GM12878 (cell line): Measurements from ENCODE around the gene PPP1R37. TPM values are rescaled to one million over a fixed set of nuclear protein-coding genes. Genes with fewer than 3 reads are reported as not detected.

Source experiments
- ATAC-seq: fragments of 200-7000 bp; cut with Tn5 transposase; 3 replicates; pipeline ENCODE4 v1.9.1; 2020; ENCODE audit warnings: mild to moderate bottlenecking, moderate library complexity
- BruUV-seq: library from RNA; stranded (reverse); fragments of 400-500 nt; replicated peaks from 2 replicates; lab custom pipeline; 2021; lab: Mats Ljungman, UMichigan
- CTCF ChIA-PET: fragments of 300-600 bp; sonication (Branson Sonifier 250); formaldehyde crosslinking; extraction: SDS; loops from one replicate; lab custom pipeline; 2021; ENCODE audit warnings: inconsistent platforms; lab: Yijun Ruan, JAX
- POLR2A ChIA-PET: fragments of 350-600 bp; formaldehyde crosslinking; extraction: SDS; loops from one replicate; lab custom pipeline; 2021; ENCODE audit warnings: inconsistent platforms; lab: Charles Lee
- RAD21 ChIA-PET: fragments of 300-600 bp; sonication (Branson Sonifier 250); formaldehyde crosslinking; loops from one replicate; lab custom pipeline; 2023; ENCODE audit warnings: antibody characterized with exemption; ENCODE audit not compliant: unreplicated experiment; lab: Charles Lee
- SMC1A ChIA-PET: fragments of 300-600 bp; sonication (Branson Sonifier 250); formaldehyde crosslinking; loops from one replicate; lab custom pipeline; 2023; ENCODE audit not compliant: unreplicated experiment, uncharacterized antibody; lab: Charles Lee
- DNase-seq: peaks from one replicate; pipeline ENCODE4 v3.0.0-alpha.2; 2011; ENCODE audit warnings: low read depth, low spot score
- FAIRE-seq: peaks from 3 replicates; lab custom pipeline; 2011; peaks lifted over from hg19 to GRCh38; lab: Jason Lieb, UNC
- H2AFZ ChIP-seq: 2 replicates; pipeline ENCODE4 v1.6.0; 2011; ENCODE audit warnings: low read depth, low read length, control low read depth; ENCODE audit not compliant: control insufficient read depth
- H3K27ac ChIP-seq: 2 replicates; pipeline ENCODE4 v1.5.1; 2011; ENCODE audit warnings: control low read depth; ENCODE audit not compliant: control insufficient read depth, insufficient read depth
- H3K27me3 ChIP-seq, 2 experiments: replicated peaks in 1 of 2; 2 replicates each; pipeline versions ENCODE4 v1.6.0 to v1.6.1; 2011; ENCODE audit warnings: low read length in 1 of 2; ENCODE audit not compliant: control insufficient read depth in 2 of 2, insufficient read depth in 2 of 2
- H3K36me3 ChIP-seq, 2 experiments: 2 replicates each; pipeline ENCODE4 v1.5.1; 2011; ENCODE audit warnings: low read length in 1 of 2; ENCODE audit not compliant: control insufficient read depth in 2 of 2, insufficient read depth in 2 of 2
- H3K4me1 ChIP-seq: 2 replicates; pipeline ENCODE4 v1.6.1; 2011; ENCODE audit warnings: mild to moderate bottlenecking, low read length, moderate library complexity, mixed read lengths; ENCODE audit not compliant: control insufficient read depth, insufficient read depth
- H3K4me2 ChIP-seq: 2 replicates; pipeline ENCODE4 v1.6.0; 2011; ENCODE audit warnings: control low read depth; ENCODE audit not compliant: control insufficient read depth, insufficient read depth
- H3K4me3 ChIP-seq: fragments of 200-600 bp; sonication (generic); 2 replicates; pipeline ENCODE4 v1.5.1; 2016
- H3K79me2 ChIP-seq: 2 replicates; pipeline ENCODE4 v1.6.0; 2011; ENCODE audit warnings: low read length; ENCODE audit not compliant: control insufficient read depth, insufficient read depth
- H3K9ac ChIP-seq: 2 replicates; pipeline ENCODE4 v1.8.0; 2011; ENCODE audit warnings: low read length, control low read depth, mixed read lengths; ENCODE audit not compliant: control insufficient read depth, insufficient read depth
- H3K9me3 ChIP-seq: replicated peaks from 3 replicates; pipeline ENCODE4 v1.5.1; 2011; ENCODE audit warnings: mild to moderate bottlenecking, low read length; ENCODE audit not compliant: control insufficient read depth, insufficient read depth
- H4K20me1 ChIP-seq: 2 replicates; pipeline ENCODE4 v1.6.0; 2011; ENCODE audit not compliant: control insufficient read depth, insufficient read depth
- BMI1 ChIP-seq: fragments of 450-650 bp; IDR thresholded peaks from 2 replicates; pipeline ENCODE4 v1.6.1; 2016; ENCODE audit warnings: mild to moderate bottlenecking, moderate library complexity, borderline replicate concordance
- CTCF ChIP-seq, 3 experiments: IDR thresholded peaks in 2 of 3; conservative IDR thresholded peaks in 1 of 3; 2 replicates each; pipeline ENCODE4 v1.5.1; 2011; ENCODE audit warnings: low read depth in 3 of 3, low read length in 3 of 3, mild to moderate bottlenecking in 3 of 3, control low read depth in 2 of 3, moderate library complexity in 2 of 3, inconsistent platforms in 1 of 3, mixed read lengths in 1 of 3; ENCODE audit not compliant: control insufficient read depth in 2 of 3, insufficient read depth in 1 of 3; ENCODE audit errors: extremely low read depth in 1 of 3
- HDAC2 ChIP-seq: fragments of 200-600 bp; sonication (generic); IDR thresholded peaks from 2 replicates; pipeline ENCODE4 v1.6.1; 2017
- PBX3 ChIP-seq: IDR thresholded peaks from 2 replicates; pipeline ENCODE4 v1.6.1; 2011; ENCODE audit warnings: mild to moderate bottlenecking, low read depth, low read length, moderate library complexity; ENCODE audit not compliant: insufficient replicate concordance
- TARDBP ChIP-seq: IDR thresholded peaks from 2 replicates; pipeline ENCODE4 v1.6.1; 2016; ENCODE audit warnings: borderline replicate concordance
- YY1 ChIP-seq: IDR thresholded peaks from 2 replicates; pipeline ENCODE4 v1.6.1; 2011; ENCODE audit warnings: low read depth, mild to moderate bottlenecking, low read length
- ZBTB40 ChIP-seq: fragments of 450-650 bp; IDR thresholded peaks from 2 replicates; pipeline ENCODE4 v1.6.1; 2016; ENCODE audit warnings: mild to moderate bottlenecking, moderate library complexity, borderline replicate concordance
- ZNF207 ChIP-seq: fragments of 450-650 bp; IDR thresholded peaks from 2 replicates; pipeline ENCODE4 v1.6.1; 2014; ENCODE audit warnings: antibody characterized with exemption, mild to moderate bottlenecking, borderline replicate concordance
- WGBS: methylation state at CpG from one replicate; pipeline ENCODE4 v1.1.6; 2016; ENCODE audit warnings: low lambda C conversion rate; ENCODE audit not compliant: insufficient replicate concordance, insufficient coverage; ENCODE audit errors: missing lambda C conversion rate; 5-methylcytosine and 5-hydroxymethylcytosine counted together
- in situ Hi-C: fragments of 300-500 bp; cut with MboI; formaldehyde crosslinking; loops from 9 replicates; pipeline ENCODE4 v1.14.3; 2018; ENCODE audit warnings: mixed read lengths
- intact Hi-C: fragments of 100-400 bp; cut with micrococcal nuclease; formaldehyde crosslinking; loops from one replicate; pipeline ENCODE4 v1.14.2; 2022; ENCODE audit not compliant: unreplicated experiment
- polyA plus RNA-seq, 11 experiments: library from polyadenylated mRNA; depleted of rRNA in 4 of 11; unstranded in 6 of 11; stranded (reverse) in 5 of 11; fragments of >200 nt; fragmentation: Nextera tagmentation in 4 of 11; fragmentation: Illumina TruSeq in 1 of 11; extraction: Ambion mirVana in 4 of 11; extraction: Trizol in 1 of 11; gene quantifications; 1 replicate in 1 of 11; 2 replicates in 10 of 11; pipeline versions ENCODE4 v1.2.1 to v1.2.3, GENCODE V29; 2011 to 2016; ENCODE audit warnings: inconsistent platforms in 2 of 11, missing spikeins in 2 of 11, low read depth in 1 of 11
- total RNA-seq, 4 experiments: library from RNA; depleted of rRNA in 3 of 4; stranded (reverse); fragments of >200 nt in 3 of 4; fragmentation: Illumina TruSeq in 1 of 4; extraction: Trizol in 1 of 4; gene quantifications; 2 replicates each; pipeline versions ENCODE4 v1.2.1 to v1.2.3, GENCODE V29; 2013 to 2021

The PPP1R37 gene
- total and polyA plus RNA-seq, 10 of the 15 experiments (the other 5 are each of a cell fraction or from before 2014, with no cell fraction given), result 0.09 to 21.3 (median 5.1) TPM; not detected in 1

- SMC1A ChIA-PET, result no interaction called here
- Histone ChIP-seq H4K20me1 (no peaks in the 10 kb centered on the region), H3K79me2 (no peaks in the 10 kb centered on the region), H2AFZ (no peak overlapping the region), H3K9ac (no peak overlapping the region), H3K36me3 (no peaks in the 10 kb centered on the region), H3K27me3 (peaks cover 5 to 9% of the 10 kb centered on the region in 2 experiments; a peak in 3 of 4 replicates), H3K9me3 (no peaks in the 10 kb centered on the region; the same call in 2 of the 3 replicates), H3K4me1 (peaks cover 14% of the 10 kb centered on the region), H3K4me2 (peak overlapping the region; percentile 74), H3K27ac (no peak overlapping the region), H3K4me3 (no peak overlapping the region)
- RAD21 ChIA-PET, result no interaction called here
- ATAC-seq (no peak), DNase-seq (no peak), FAIRE-seq (no peak)
- CTCF ChIA-PET, result no interaction called here
- in situ Hi-C loops, result no loop called here
- POLR2A ChIA-PET, result no interaction called here
- BruUV-seq, result no TSS peak
- WGBS, result 46% methylated on average over 62 of the region's 64 CpGs
- TF ChIP-seq YY1 (no peak), ZBTB40 (no peak), CTCF (IDR thresholded peaks at IDR 0.05 in 2 of 3, conservative IDR thresholded peaks at IDR 0.05 in 1 of 3; ENCODE audit: control insufficient read depth in 2 of 3, extremely low read depth in 1 of 3, insufficient read depth in 1 of 3, low read depth in 3 of 3, low read length in 3 of 3) (0 out of 6 replicates have a peak, but pooled peaks of 1 of the 3 experiments have one; percentile 5), HDAC2 (no peak), TARDBP (no peak), ZNF207 (no peak), PBX3 (no peak), BMI1 (no peak)
- intact Hi-C loops, result no loop called here
Measured at GRCh38 chr19:45151821-45152503, 59.0 kb downstream of the PPP1R37 start.
